ENCODE measurements around the gene FRMD4B. TPM values are rescaled to one million over a fixed set of nuclear protein-coding genes. Genes with fewer than 3 reads are reported as not detected.

FRMD4B gene
- total and polyA plus RNA-seq, 2 donors (not counting 3 experiments of a cell fraction or from before 2014, with no cell fraction given), result 66.4 to 89.7 TPM

DNA sequence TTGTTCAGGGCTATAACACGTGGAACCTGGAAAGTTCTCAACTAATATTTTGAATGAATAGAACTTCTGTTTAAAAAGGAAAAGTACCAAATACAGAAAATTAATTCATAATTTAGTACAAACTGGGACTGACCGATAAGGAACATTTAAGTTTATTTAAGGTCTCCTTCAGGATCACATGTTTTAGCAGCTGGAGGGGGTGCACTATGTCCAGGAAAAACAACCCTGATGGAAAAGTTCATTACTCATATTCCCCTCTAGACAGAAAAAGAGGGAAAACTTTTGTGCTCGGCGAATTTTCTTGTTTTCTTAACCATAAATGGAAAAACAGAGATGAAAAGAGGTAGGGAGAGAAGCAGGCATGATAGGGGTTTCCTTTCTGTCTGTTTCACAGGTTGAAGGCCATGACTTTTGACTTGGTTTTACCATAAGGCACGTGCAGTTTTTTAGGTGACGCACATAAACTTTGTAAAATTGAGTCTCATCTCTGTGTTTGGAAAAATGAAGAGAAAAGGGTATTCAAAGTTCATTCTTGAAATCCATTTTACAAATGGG, 26.5 kb downstream of the FRMD4B start:
- Histone ChIP-seq H3K27ac (ENCODE audit: insufficient read depth, low read depth, low read length) (no peak overlapping the region), H2AFZ (ENCODE audit: low read depth, low read length) (no peak overlapping the region), H3K27me3 (ENCODE audit: control insufficient read depth in 2 of 2, insufficient read depth in 2 of 2, low read length in 2 of 2) (no peaks in the 10 kb centered on the region), H3K9me3 (replicated peaks; ENCODE audit: control insufficient read depth, insufficient read depth, low read length) (no peaks in the 10 kb centered on the region), H3K9me1 (replicated peaks; ENCODE audit: control insufficient read depth, extremely low read depth, insufficient read depth, low read length) (no peaks in the 10 kb centered on the region), H3K4me1 (ENCODE audit: control insufficient read depth, extremely low read depth, insufficient read depth, low read length) (peaks cover 24% of the 10 kb centered on the region), H3K4me2 (ENCODE audit: insufficient read depth, low read length) (peak overlapping the region; percentile 34), H3K4me3 (replicated peaks in 1 of 3; ENCODE audit: insufficient read depth in 1 of 3, low read depth in 1 of 3, low read length in 3 of 3) (no peak overlapping the region), H4K20me1 (replicated peaks; ENCODE audit: control insufficient read depth, extremely low read depth, insufficient read depth, low read length) (no peaks in the 10 kb centered on the region), H3K9ac (replicated peaks; ENCODE audit: extremely low read depth, insufficient read depth, low read length) (no peak overlapping the region), H3K36me3 (ENCODE audit: control insufficient read depth in 2 of 2, extremely low read depth in 1 of 2, insufficient read depth in 2 of 2, low read length in 2 of 2) (no peaks in the 10 kb centered on the region), H3K79me2 (ENCODE audit: control insufficient read depth, insufficient read depth, low read length) (no peaks in the 10 kb centered on the region)
- ChIA-PET POLR2A (no interaction called here), CTCF (no interaction called here)
- dilution Hi-C loops (cut with MboI; ENCODE audit: extremely low pct_ligation_motif_present, low sequenced_read_pairs) (no loop called here), intact Hi-C loops (cut with micrococcal nuclease) (no loop called here)
- no TSS peak for BruUV-seq (replicated peaks)
- no peak for TF ChIP-seq POLR2AphosphoS5 (IDR thresholded peaks at IDR 0.05; ENCODE audit: insufficient read depth, low read depth, low read length)
- TF ChIP-seq, protein P1, sequence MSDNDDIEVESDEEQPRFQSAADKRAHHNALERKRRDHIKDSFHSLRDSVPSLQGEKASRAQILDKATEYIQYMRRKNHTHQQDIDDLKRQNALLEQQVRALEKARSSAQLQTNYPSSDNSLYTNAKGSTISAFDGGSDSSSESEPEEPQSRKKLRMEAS (IDR thresholded peaks at IDR 0.05; ENCODE audit: insufficient read depth, insufficient read length), result no peak
- TF ChIP-seq GATA2 (IDR thresholded peaks at IDR 0.05; ENCODE audit: insufficient read depth, insufficient read length, low read depth, low read length), result no peak
- no peak for TF ChIP-seq JUN (IDR thresholded peaks at IDR 0.05; ENCODE audit: borderline replicate concordance, insufficient read depth, insufficient read length, low read depth)
- no peak for TF ChIP-seq EZH2 (IDR thresholded peaks at IDR 0.05; ENCODE audit: borderline replicate concordance, low read depth, low read length, severe bottlenecking)
- no peak for TF ChIP-seq FOS (IDR thresholded peaks at IDR 0.05; ENCODE audit: borderline replicate concordance, insufficient read depth, low read length)
- TF ChIP-seq, protein P2, sequence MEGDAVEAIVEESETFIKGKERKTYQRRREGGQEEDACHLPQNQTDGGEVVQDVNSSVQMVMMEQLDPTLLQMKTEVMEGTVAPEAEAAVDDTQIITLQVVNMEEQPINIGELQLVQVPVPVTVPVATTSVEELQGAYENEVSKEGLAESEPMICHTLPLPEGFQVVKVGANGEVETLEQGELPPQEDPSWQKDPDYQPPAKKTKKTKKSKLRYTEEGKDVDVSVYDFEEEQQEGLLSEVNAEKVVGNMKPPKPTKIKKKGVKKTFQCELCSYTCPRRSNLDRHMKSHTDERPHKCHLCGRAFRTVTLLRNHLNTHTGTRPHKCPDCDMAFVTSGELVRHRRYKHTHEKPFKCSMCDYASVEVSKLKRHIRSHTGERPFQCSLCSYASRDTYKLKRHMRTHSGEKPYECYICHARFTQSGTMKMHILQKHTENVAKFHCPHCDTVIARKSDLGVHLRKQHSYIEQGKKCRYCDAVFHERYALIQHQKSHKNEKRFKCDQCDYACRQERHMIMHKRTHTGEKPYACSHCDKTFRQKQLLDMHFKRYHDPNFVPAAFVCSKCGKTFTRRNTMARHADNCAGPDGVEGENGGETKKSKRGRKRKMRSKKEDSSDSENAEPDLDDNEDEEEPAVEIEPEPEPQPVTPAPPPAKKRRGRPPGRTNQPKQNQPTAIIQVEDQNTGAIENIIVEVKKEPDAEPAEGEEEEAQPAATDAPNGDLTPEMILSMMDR (IDR thresholded peaks at IDR 0.05; ENCODE audit: extremely low read depth in 1 of 2, insufficient read depth in 1 of 2, low read depth in 1 of 2, low read length in 2 of 2), result no peak
- no peak for TF ChIP-seq MYC (IDR thresholded peaks at IDR 0.05; ENCODE audit: low read depth, low read length)
- TF ChIP-seq POLR2A (IDR thresholded peaks at IDR 0.05; ENCODE audit: low read depth, low read length), result no peak
- peak; percentile 85 for DNase-seq (ENCODE audit: low read depth, low spot score)
- FAIRE-seq, result no peak

All from endothelial cell of umbilical vein (primary cell).